ENCODE measurements around the gene CDC42.

GRCh38 chr1:22133247-22133930, 80.9 kb downstream of the CDC42 start:
- TF ChIP-seq CTCF (IDR thresholded peaks at IDR 0.05 in 8 of 11, conservative IDR thresholded peaks at IDR 0.05 in 3 of 11): no peak
- no peak for TF ChIP-seq POLR2A (IDR thresholded peaks at IDR 0.05)
- TF ChIP-seq POLR2AphosphoS5 (IDR thresholded peaks at IDR 0.05): no peak

Measured in spleen (tissue), 7 donors.